HG02852 (cell line): ENCODE measurements around the gene CDCA5.

Source experiments
- ATAC-seq: cut with Tn5 transposase; IDR thresholded peaks from one replicate; pipeline ENCODE4 v1.9.1; 2021; ENCODE audit warnings: mild to moderate bottlenecking, moderate library complexity; ENCODE audit not compliant: unreplicated experiment

CDCA5 gene, protein sequence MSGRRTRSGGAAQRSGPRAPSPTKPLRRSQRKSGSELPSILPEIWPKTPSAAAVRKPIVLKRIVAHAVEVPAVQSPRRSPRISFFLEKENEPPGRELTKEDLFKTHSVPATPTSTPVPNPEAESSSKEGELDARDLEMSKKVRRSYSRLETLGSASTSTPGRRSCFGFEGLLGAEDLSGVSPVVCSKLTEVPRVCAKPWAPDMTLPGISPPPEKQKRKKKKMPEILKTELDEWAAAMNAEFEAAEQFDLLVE

GRCh38 chr11:65083834-65084597 lies at the start of gene CDCA5, which contains the start of gene ZFPL1:
CDCA5 (minus strand) TSS chr11:65084040; CDS start chr11:65083978, 62 bp downstream.
ZFPL1 (plus strand) TSS chr11:65084222; CDS start chr11:65084699, 477 bp downstream.
- ATAC-seq, result peak; percentile 68

DNA sequence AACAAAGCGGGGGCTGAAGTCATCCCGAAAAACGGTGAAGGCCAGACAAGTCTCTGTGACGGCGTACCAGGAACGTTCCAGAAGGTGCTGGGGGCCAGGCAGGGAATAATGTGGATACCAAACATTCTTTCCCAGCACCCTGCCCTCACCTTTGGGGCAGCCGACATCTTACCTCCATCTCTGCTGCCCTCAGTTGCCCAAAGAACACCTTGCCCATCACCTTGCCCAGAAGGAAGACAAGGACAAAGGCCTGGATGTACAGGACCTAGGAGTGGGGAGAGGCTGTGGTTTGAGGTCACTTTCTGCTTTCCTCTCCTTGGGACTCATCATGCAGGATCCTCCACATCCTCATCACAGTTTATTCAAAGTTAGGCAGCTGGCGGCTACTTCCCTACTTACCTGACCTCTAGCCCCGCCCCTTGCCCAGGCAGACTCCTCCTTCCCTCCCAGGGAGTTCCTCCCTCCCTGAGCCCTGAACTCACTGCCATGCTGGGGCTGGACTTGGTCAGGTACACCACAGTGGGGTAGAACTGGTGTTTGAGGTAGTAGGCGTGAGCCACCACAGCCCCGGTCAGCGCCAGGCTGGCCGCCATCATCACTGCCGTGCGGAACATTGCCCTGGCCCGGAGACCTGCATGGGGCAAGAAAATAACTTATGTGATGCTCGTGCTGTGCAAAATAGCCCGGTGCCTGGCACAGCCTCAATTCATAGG lies 49.3 kb upstream of the CDCA5 start:
- no peak for ATAC-seq

- peak; percentile 54 for ATAC-seq
These were observed 48.6 kb upstream of the CDCA5 start for GRCh38 chr11:65132238-65132987.

DNA sequence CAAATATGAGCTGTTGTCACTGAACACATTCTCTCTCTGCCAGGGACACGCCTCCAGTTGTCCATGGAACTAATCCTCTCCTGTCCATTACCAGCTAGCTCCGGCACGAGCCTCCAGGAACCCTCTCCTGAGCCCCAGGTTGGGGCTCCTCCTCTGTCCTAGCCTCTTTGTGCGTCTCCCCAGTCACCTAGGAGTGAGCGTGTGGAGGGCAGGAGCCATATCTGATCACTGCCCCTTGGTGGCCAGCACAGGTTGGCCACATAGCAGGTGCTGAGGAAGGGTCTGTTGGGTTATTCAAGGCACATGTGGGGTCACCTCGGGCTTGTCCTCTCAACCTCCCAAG lies 48.0 kb upstream of the CDCA5 start:
- ATAC-seq, result no peak

DNA sequence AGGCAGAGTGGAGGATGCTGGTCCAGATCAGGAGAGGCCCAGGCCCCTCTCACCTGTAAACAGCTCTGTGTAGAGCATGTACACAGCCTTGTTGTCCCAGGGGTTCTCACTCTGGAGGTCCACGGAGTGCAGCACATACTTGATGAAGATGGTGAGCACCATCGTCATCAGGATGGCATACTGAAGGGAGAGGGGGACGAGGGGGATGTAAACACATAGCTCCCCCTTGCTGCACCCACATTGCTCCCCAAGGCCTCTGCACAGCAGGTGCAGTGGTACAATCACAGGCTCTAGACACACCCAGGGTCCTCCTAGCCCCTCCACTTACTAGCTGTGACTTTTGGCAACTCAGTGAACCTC lies 47.6 kb upstream of the CDCA5 start:
- ATAC-seq, result no peak

DNA sequence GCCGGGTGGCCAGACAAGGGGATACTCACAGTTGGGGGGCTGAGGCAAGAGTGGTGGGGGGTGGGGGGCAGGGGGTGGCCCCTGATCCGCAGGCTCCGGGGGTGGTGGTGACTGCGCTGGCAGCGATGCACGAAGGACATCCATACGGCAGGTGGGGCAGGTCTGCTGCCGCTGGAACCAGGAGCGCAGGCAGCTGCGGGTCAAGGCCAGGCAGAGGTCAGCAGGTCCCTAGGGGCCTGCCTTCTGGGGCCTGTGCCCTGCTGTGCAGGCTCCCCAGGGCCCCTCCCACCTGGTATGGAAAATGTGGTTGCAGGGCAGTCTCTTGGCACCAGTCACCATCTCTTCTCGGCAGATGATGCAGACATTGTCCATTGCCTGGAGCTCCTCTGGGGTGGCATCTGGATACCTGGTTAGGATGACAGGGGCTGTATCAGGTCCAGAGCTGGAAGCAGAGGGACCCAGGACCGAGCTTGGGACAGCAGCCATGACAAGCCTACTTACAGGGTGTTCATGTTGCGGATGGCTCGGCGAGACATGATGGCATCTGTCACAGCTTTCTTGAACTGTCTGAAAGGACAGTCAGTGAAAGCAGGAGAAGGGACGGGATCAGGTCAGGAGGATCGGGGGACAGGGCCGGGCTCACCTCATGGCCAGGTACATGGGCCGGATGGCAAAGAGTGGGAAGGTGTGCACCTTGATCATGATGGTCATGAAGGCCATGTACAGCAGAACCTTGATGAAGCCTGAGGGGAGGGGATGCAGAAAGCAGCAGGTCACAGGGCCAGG lies 47.0 kb upstream of the CDCA5 start:
- ATAC-seq, result no peak

DNA sequence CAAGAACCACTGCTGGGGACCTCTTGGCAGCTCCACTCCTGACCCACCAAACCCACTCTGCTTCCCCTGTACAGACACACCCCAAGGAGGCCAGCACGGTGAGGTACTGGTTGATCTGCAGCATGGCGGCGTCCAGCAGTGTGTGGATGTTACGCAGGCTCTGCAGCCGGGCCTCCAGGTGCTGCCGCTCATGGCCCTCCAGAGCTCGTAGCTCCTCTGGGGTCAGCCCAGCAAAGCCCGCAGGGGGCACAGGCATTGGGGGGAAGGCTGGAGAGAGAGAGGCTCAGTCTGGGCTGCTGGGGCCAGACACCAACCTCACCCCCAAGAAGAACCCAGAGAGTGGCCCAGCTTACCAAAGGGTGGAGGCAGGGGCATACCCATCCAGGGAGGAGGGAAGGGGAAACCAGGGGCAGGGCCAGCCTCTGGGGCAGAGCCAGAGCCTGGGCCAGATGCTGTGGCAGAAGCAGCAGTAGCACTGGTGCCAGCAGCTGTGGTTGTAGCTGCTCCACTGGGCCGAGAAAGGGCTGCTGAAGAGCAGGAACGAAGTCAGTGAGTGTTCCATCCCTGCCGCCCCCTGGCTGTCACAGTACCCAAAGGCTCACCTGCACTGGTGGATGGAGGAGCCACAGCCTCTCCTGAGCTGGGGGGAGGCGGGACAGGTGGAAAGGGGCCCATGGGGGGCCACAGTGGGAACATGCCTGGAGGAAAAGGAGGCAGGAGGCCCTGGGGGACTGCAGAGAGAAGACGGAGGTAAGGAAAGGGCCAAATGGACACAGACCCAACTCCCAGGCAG lies 46.0 kb upstream of the CDCA5 start:
- no peak for ATAC-seq

DNA sequence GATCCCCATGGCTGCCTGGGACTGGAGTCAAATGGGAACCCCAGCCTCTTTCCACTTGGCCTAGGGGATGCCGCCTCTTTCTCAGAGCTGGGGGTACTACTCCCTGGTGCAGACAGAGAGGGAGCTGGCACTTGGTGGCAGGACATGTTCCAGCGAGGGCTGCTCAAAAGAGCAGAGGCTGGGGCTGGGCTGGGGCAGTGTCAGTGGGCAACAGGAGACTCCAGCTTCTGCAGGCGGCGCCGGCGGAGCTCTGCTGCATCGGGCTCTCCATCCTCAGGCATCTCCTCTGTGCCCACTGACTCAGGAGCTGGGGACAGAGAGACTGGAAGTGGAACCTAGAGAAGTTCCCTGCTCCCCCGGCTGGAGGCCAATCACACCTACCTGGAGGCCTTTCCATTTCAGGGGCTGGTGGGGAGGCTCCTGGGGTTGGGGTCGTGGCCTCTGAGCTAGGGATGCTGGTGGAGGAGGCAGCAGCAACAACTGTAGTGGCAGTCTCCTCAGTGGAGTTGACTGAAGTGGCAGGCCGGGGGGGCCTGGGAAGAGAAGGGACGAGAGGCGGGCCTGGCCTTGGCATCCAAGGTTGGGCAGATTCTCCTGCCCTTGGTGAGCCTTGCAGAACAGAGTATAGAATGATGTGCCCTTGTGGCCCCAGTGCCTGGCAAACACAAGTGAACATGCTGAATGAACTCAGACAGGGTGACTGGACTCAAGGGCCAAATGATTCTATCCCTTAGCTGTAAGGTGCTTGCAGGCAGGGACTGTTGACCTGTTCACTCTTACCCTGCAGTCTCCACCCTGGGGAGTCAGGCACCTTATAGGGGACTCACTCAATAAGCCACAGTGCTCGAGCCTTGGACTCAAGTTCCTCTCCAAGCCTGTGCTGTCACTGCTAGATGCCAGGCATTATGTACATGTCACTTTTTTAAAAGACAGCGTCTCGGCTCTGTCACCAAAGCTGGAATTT lies 44.6 kb upstream of the CDCA5 start:
- ATAC-seq, result no peak

- no peak for ATAC-seq
These were observed 43.8 kb upstream of the CDCA5 start for GRCh38 chr11:65127473-65128181.

DNA sequence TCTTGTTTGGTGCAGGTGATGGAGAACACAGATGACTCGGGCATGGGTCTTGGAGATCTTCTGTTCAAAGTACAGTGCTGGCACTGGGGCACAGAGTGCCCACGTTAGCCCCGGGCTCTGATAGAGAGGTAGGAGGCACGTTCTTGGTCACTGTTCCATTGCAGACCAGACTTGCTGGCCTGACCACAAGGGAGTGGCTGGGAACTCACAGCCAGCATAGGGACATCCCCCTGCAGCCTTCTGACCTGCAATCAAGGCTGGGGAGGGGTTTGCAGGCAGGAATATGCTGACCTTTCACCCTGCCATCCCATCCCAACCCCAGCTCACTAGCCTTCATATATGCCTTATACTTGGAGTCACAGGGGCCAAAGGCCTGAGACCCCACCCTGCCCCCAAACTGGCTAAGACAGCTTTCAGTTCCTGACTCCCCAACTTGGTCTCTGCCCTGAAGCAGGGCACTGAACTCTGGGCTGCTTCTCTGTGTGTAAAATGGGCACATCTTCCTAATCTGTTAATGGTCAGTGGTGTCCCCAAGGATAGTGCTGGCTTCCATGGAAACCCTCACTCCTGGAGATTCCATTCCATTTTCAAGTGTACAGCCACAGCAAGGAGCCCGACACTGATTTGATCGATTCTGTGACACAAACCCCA lies 42.9 kb upstream of the CDCA5 start:
- no peak for ATAC-seq

- ATAC-seq, result no peak
These were observed 41.6 kb upstream of the CDCA5 start for GRCh38 chr11:65125197-65126056.

DNA sequence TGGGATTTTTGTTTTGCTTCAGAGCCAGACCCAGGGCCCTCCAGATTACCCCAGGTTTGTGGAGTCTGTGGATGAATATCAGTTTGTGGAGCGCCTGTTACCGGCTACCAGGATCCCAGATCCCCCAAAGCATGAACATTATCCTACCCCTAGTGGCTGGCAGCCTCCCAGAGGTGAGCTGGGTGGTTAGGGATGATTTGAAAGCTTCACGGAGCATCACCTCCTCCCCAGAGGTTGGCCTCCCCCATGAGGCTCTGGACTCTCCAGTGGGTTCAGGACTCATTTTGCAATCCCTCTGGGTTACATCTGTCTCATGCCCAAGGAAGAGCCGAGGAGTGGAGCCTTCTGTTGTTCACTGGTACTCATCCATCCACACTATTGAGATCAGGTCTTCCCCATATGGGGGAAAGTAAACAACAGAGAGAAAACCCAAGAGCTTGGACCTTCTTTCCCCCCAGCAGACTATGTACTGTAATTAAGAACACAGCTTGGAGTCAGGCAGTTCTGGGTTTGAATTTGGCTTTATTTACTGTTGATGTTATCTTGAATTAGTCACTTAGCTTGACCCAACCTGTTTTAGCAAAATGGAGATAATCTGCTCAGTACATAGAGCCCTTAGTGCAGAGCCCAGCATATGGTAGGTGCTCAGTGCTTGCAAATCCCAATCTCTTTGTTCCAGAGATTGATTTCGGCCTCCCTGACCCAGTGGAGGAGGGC lies 40.8 kb upstream of the CDCA5 start:
- no peak for ATAC-seq

- peak; percentile 64 for ATAC-seq
These were observed 38.2 kb upstream of the CDCA5 start, which contains the start of the genes FAU and MRPL49 for GRCh38 chr11:65121865-65122696. FAU (minus strand) TSS chr11:65122134; CDS start chr11:65121813, 321 bp downstream. MRPL49 (plus strand) TSS chr11:65122321; CDS start chr11:65122347, 26 bp downstream.

DNA sequence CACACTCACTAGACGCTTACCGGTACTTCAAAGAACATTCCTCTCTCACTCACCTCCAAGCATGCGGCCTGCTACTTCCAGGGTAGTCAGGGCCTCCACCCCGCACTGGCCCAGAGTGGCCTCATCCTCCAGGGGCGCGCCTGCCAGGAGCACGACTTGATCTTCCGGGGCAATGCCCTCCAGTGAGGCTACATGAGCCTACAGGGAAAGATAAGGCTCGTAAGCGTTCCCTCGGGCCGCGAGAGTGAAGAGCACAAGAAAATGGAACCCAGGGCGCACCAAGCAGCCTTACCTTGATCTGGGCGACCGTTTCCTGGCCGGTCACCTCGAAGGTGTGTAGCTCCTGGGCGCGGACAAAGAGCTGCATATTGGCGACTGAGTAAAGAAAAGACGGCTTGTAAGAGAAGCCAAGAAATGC lies 37.6 kb upstream of the CDCA5 start:
- no peak for ATAC-seq

GRCh38 chr11:65120831-65121230 lies 37.0 kb upstream of the CDCA5 start:
- ATAC-seq, result no peak
